NB4 (cell line): ENCODE results near the gene PSMA7.
"Not testable (repeated sequence)": the region's sequence is repeated elsewhere in the genome, so short reads cannot be mapped to it uniquely, and the experiment has no call there.

Source experiments
- TF ChIP-seq, protein P1 (sequence below): IDR thresholded peaks from one replicate; pipeline ENCODE4 v1.5.1; 2012; ENCODE audit warnings: low read depth, low read length
- TF ChIP-seq, protein P2 (sequence below): IDR thresholded peaks from 2 replicates; pipeline ENCODE4 v1.6.1; 2011; ENCODE audit warnings: low read depth, low read length

DNA sequence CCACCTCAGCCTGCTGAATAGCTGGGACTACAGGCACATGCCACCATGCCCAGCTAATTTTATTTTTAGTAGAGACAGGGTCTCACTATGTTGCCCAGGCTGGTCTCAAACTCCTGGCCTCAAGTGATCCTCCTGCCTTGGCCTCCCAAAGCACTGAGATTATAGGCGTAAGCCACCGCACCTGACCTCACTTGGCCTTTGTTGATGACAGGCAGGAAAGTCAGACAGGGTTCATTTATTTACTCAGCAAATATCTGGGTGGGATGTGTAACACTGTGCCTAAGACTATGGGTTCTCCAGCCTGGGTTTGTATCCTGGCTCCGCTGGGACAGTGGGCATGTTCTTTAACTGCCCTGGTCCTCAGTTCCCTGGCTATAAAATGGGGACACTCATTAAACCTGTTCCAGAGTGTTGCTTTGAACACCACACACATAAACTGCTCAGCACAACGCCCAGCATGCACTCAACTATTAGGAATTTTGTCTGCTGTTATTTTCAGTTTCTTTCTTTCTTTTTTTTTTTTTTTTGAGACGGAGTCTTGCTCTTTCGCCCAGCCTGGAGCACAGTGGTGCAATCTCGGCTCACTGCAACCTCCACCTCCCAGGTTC lies 27.3 kb downstream of the PSMA7 start:
- TF ChIP-seq, protein P1, sequence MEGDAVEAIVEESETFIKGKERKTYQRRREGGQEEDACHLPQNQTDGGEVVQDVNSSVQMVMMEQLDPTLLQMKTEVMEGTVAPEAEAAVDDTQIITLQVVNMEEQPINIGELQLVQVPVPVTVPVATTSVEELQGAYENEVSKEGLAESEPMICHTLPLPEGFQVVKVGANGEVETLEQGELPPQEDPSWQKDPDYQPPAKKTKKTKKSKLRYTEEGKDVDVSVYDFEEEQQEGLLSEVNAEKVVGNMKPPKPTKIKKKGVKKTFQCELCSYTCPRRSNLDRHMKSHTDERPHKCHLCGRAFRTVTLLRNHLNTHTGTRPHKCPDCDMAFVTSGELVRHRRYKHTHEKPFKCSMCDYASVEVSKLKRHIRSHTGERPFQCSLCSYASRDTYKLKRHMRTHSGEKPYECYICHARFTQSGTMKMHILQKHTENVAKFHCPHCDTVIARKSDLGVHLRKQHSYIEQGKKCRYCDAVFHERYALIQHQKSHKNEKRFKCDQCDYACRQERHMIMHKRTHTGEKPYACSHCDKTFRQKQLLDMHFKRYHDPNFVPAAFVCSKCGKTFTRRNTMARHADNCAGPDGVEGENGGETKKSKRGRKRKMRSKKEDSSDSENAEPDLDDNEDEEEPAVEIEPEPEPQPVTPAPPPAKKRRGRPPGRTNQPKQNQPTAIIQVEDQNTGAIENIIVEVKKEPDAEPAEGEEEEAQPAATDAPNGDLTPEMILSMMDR, result not testable (repeated sequence)
- TF ChIP-seq, protein P2, sequence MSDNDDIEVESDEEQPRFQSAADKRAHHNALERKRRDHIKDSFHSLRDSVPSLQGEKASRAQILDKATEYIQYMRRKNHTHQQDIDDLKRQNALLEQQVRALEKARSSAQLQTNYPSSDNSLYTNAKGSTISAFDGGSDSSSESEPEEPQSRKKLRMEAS, result not testable (repeated sequence)
